Parathyroid adenoma (tissue), 2 donors: Measurements from ENCODE around the gene RUNX2.

Source experiments
- H2AFZ ChIP-seq: fragments of 300-600 bp; sonication (generic); one replicate; pipeline ENCODE4 v1.7.0; 2017; ENCODE audit warnings: antibody characterized with exemption, mild to moderate bottlenecking
- H3K27ac ChIP-seq: fragments of 300-600 bp; sonication (generic); one replicate; pipeline ENCODE4 v1.7.0; 2017
- H3K27me3 ChIP-seq: fragments of 300-600 bp; sonication (generic); one replicate; pipeline ENCODE4 v1.7.0; 2017; ENCODE audit warnings: low read length; ENCODE audit not compliant: control insufficient read depth, insufficient read depth
- H3K36me3 ChIP-seq: fragments of 300-600 bp; sonication (generic); one replicate; pipeline ENCODE4 v1.7.0; 2017; ENCODE audit warnings: low read length; ENCODE audit not compliant: control insufficient read depth, insufficient read depth
- H3K4me1 ChIP-seq: fragments of 300-600 bp; sonication (generic); one replicate; pipeline ENCODE4 v1.7.0; 2017; ENCODE audit warnings: control low read depth
- H3K4me2 ChIP-seq: fragments of 300-600 bp; sonication (generic); one replicate; pipeline ENCODE4 v1.7.0; 2017; ENCODE audit warnings: low read length
- H3K4me3 ChIP-seq: fragments of 300-600 bp; sonication (generic); one replicate; pipeline ENCODE4 v1.7.0; 2017; ENCODE audit warnings: low read depth, low read length
- H3K79me2 ChIP-seq: fragments of 300-600 bp; sonication (generic); one replicate; pipeline ENCODE4 v1.7.0; 2017; ENCODE audit warnings: control low read depth
- H3K9ac ChIP-seq: fragments of 300-600 bp; sonication (generic); one replicate; pipeline ENCODE4 v1.7.0; 2017; ENCODE audit warnings: mild to moderate bottlenecking
- H3K9me3 ChIP-seq: fragments of 300-600 bp; sonication (generic); one replicate; pipeline ENCODE4 v1.7.0; 2017; ENCODE audit warnings: low read length; ENCODE audit not compliant: control insufficient read depth
- TF ChIP-seq, protein P1 (sequence below): fragments of 300-600 bp; sonication (generic); IDR thresholded peaks from one replicate; pipeline ENCODE4 v1.7.0; 2017; ENCODE audit warnings: antibody characterized with exemption, mild to moderate bottlenecking
- donor health status: primary hyperparathyroidism.

The RUNX2 gene

DNA sequence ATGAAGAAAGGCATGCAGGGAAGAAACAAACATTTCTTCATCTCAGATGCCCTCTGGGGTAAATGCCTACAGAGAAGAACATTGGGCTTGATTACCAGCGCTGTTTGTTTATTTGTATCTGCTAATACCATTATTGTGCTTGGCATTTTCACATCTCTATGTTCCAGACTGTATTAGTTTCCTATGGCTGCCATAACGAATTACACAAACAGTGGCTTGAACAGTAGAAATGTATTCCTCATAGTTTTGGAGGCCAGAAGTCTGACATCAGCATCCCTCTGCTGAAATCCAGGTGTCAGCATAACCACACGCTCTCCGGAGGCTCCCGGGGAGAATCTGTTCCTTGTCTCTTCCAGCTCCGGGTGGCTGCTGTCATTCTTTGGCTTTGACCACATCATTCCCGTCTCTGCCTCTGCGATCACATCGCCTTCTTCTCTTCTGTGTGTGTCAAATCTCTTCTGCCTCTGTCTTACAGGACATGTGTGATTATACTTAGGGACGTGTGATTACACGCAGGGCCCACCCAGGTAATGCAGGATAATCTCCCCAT, 291.2 kb downstream of the RUNX2 start:
- Histone ChIP-seq H3K9ac (no peak overlapping the region), H3K4me1 (no peaks in the 10 kb centered on the region), H3K9me3 (no peaks in the 10 kb centered on the region), H3K4me2 (no peak overlapping the region), H3K27me3 (no peaks in the 10 kb centered on the region), H2AFZ (no peak overlapping the region), H3K4me3 (no peak overlapping the region), H3K36me3 (no peaks in the 10 kb centered on the region), H3K79me2 (no peaks in the 10 kb centered on the region), H3K27ac (no peak overlapping the region)
- TF ChIP-seq, protein P1, sequence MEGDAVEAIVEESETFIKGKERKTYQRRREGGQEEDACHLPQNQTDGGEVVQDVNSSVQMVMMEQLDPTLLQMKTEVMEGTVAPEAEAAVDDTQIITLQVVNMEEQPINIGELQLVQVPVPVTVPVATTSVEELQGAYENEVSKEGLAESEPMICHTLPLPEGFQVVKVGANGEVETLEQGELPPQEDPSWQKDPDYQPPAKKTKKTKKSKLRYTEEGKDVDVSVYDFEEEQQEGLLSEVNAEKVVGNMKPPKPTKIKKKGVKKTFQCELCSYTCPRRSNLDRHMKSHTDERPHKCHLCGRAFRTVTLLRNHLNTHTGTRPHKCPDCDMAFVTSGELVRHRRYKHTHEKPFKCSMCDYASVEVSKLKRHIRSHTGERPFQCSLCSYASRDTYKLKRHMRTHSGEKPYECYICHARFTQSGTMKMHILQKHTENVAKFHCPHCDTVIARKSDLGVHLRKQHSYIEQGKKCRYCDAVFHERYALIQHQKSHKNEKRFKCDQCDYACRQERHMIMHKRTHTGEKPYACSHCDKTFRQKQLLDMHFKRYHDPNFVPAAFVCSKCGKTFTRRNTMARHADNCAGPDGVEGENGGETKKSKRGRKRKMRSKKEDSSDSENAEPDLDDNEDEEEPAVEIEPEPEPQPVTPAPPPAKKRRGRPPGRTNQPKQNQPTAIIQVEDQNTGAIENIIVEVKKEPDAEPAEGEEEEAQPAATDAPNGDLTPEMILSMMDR: no peak

DNA sequence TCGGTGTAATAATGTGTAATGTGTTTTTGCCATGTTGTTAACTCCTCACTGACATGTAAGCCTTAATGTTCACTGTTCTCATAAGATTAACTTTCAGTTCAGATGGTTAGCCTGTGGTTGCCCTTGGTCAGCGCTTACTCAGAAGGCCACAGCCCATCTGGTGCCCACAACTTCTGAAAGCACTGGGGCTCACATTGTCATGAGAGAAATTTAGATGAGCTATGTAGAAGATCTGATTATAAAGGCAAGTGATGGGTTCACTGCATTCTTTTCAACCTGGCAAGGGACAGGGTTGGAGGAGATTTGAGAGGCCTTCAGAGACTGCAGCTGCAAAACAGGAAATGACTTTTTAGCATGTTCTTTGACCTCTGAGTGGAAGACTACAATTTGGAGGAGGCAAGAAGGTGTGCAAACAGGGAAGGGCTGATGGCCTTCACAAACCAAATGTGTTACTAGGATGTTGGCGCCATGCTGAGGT, 291.9 kb downstream of the RUNX2 start:
- Histone ChIP-seq H3K9me3 (no peaks in the 10 kb centered on the region), H3K9ac (no peak overlapping the region), H3K4me2 (no peak overlapping the region), H3K4me3 (no peak overlapping the region), H3K27ac (no peak overlapping the region), H3K36me3 (no peaks in the 10 kb centered on the region), H2AFZ (no peak overlapping the region), H3K79me2 (no peaks in the 10 kb centered on the region), H3K27me3 (no peaks in the 10 kb centered on the region), H3K4me1 (no peaks in the 10 kb centered on the region)
- TF ChIP-seq, protein P1: no peak

DNA sequence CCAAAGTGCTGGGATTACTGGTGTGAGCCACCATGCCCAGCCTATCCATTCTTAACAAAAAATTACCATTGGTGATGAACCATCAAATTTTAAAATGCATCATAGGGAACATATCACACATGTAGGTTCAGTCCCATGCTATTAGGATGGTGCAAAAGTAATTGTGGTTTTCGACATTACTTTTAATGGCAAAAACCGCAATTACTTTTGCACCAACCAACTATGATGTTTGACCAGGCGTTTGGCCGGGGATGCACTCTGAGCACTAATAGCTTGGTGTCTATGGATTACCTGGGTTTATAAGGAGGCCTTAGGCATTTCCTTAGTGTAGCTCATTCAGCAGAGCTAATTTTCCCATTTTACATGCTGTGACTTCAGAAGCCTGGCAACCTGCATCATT, 296.1 kb downstream of the RUNX2 start:
- Histone ChIP-seq H2AFZ (no peak overlapping the region), H3K27ac (no peak overlapping the region), H3K79me2 (no peaks in the 10 kb centered on the region), H3K9me3 (no peaks in the 10 kb centered on the region), H3K4me2 (no peak overlapping the region), H3K36me3 (no peaks in the 10 kb centered on the region), H3K4me3 (no peak overlapping the region), H3K27me3 (no peaks in the 10 kb centered on the region), H3K9ac (no peak overlapping the region), H3K4me1 (no peaks in the 10 kb centered on the region)
- TF ChIP-seq, protein P1: no peak

DNA sequence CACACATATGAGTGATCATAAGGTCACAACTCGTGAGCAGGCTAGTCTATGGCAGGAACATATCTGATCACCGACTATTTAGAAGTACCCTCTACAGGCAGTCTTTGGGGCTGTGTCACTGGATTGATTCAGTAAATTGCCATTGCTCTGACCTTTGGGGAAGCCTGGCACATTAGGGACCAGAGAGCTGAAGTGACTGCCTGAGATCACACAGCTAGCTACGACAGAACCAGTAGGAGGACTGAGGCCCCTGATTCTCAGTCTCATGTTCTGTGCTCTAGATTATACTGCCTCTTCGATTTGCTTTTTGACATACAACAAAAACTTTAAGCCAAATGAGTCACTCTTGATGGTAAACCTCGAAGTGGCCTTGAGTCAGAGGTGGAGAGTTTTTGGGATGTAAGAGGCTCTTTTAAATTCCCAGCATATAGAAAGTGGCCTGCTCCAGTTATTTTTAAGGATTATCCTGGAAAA, 297.1 kb downstream of the RUNX2 start:
- no peak overlapping the region for H3K4me2 ChIP-seq
- H3K4me1 ChIP-seq: no peaks in the 10 kb centered on the region
- H3K36me3 ChIP-seq: no peaks in the 10 kb centered on the region
- no peak overlapping the region for H3K9ac ChIP-seq
- TF ChIP-seq, protein P1: no peak
- no peak overlapping the region for H3K27ac ChIP-seq
- no peak overlapping the region for H3K4me3 ChIP-seq
- no peak overlapping the region for H2AFZ ChIP-seq
- H3K9me3 ChIP-seq: no peaks in the 10 kb centered on the region
- H3K79me2 ChIP-seq: no peaks in the 10 kb centered on the region
- no peaks in the 10 kb centered on the region for H3K27me3 ChIP-seq
